ENCODE results near the gene NSRP1. TPM values are rescaled to one million over a fixed set of nuclear protein-coding genes. Genes with fewer than 3 reads are reported as not detected.
"Not testable (repeated sequence)": the region's sequence is repeated elsewhere in the genome, so short reads cannot be mapped to it uniquely, and the experiment has no call there.

Gene NSRP1
- total RNA-seq, 1 donor, result 7.8 TPM

DNA sequence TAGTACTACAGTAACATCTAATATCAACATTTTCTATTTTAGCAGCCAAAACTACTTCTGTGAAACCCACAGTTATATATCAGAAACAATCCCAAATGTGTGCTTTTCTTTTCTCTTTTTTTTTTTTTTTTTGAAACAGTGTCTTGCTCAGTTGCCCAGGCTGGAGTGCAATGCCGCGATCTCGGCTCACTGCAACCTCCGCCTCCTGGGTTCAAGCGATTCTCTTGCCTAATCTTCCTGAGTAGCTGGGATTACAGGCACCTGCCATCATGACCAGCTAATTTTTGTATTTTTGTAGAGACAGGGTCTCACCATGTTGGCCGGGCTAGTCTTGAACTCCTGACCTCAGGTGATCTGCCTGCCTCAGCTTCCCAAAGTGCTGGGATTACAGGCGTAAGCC lies 2.0 kb downstream of the NSRP1 start:
- not testable (repeated sequence) for DNase-seq (ENCODE audit: low read depth in 2 of 3, low spot score in 2 of 3)

GRCh38 chr17:30124273-30124796 lies 7.7 kb downstream of the NSRP1 start:
- DNase-seq (ENCODE audit: low read depth in 2 of 3, low spot score in 2 of 3), result no peak

- no peak for DNase-seq (ENCODE audit: low read depth in 2 of 3, low spot score in 2 of 3)
Observed at GRCh38 chr17:30130121-30130520, 13.5 kb downstream of the NSRP1 start.

GRCh38 chr17:30132615-30133014 lies 16.0 kb downstream of the NSRP1 start:
- no peak for DNase-seq (ENCODE audit: low read depth in 2 of 3, low spot score in 2 of 3)

DNA sequence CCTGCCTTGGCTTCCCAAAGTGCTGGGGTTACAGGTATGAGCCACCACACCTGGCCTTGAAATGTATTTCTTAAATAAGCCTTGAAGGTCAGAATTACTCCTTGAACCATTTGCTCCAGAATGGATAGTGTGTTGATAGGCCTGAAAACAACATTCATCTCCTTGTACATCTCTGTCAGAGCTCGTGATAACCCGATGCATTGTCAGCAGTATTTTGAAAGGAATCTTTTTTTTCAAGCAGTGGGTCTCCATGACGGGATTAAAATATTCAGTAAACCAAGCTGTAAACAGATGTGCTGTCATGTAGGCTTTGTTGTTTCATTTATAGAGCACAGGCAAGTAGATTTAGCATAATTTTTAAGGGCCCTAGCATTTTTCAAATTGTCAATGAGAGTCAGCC lies 16.6 kb downstream of the NSRP1 start:
- no peak for DNase-seq (ENCODE audit: low read depth in 2 of 3, low spot score in 2 of 3)

- DNase-seq (ENCODE audit: low read depth in 2 of 3, low spot score in 2 of 3), result no peak
Observed at GRCh38 chr17:30134551-30134950, 17.9 kb downstream of the NSRP1 start.

DNA sequence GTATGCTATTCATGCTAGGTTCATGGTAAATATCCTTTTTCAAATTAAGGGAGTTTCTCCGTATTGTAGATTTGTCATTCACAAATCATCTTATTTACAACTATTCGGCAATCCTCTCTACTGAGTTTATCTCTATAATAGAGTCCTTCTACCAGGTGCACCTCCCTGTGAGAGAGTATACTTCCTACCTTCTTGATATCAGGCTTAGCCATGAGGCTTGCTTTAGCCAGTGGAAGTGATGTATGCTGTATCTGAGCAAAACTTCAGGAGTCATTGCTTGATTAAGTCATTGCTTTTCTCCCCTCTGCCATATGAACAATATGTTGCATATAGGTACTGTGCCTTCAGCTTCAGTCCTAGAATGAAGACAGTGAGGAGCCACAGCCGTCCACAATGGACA lies 20.5 kb downstream of the NSRP1 start:
- no peak for DNase-seq (ENCODE audit: low read depth in 2 of 3, low spot score in 2 of 3)

DNA sequence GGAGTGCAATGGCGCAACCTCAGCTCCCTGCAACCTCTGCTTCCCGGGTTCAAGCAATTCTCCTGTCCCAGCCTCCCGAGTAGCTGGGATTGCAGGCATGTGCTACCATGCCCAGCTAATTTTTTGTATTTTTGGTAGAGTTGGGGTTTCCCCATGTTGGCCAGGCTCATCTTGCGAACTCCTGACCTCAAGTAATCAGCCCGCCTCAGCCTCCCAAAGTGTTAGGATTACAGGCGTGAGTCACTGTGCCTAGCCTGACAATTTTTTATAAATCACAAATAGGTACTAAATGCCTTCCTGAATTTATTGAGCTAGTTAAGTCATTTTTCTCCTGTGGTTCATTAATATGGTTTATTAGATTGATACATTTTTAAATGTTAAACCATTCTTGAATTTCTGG lies 31.2 kb downstream of the NSRP1 start:
- not testable (repeated sequence) for DNase-seq (ENCODE audit: low read depth in 2 of 3, low spot score in 2 of 3)

GRCh38 chr17:30148376-30148775 lies 31.8 kb downstream of the NSRP1 start:
- DNase-seq (ENCODE audit: low read depth in 2 of 3, low spot score in 2 of 3), result no peak

DNA sequence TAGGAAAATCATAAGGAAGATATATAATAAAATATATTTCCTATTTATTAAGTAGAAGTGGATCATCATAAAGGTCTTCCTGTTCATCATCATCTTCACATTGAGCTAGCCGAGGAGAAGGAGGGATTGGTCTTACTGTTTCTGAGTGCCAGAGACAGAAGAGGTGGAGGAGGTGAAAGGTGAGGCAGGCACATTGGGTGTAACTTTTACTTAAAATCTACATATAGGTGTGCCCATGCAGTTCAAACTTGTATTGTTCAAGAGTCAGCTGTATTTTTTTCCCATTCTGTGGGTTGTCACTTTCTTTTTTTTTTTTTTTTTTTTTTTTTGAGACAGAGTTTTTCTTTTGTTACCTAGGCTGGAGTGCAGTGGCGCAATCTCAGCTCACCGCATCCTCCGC lies 34.9 kb downstream of the NSRP1 start:
- DNase-seq (ENCODE audit: low read depth in 2 of 3, low spot score in 2 of 3), result no peak

- DNase-seq (ENCODE audit: low read depth in 2 of 3, low spot score in 2 of 3), result no peak
Observed at GRCh38 chr17:30153463-30153862, 36.8 kb downstream of the NSRP1 start.

- DNase-seq (ENCODE audit: low read depth in 2 of 3, low spot score in 2 of 3), result no peak
Observed at GRCh38 chr17:30155389-30155788, 38.8 kb downstream of the NSRP1 start.

GRCh38 chr17:30158896-30159625 lies 42.4 kb downstream of the NSRP1 start:
- DNase-seq (ENCODE audit: low read depth in 2 of 3, low spot score in 2 of 3), result no peak

- peak in 1 of 3 donors; percentile 25 for DNase-seq (ENCODE audit: low read depth in 2 of 3, low spot score in 2 of 3)
Observed at GRCh38 chr17:30160419-30161172, 44.0 kb downstream of the NSRP1 start.

DNA sequence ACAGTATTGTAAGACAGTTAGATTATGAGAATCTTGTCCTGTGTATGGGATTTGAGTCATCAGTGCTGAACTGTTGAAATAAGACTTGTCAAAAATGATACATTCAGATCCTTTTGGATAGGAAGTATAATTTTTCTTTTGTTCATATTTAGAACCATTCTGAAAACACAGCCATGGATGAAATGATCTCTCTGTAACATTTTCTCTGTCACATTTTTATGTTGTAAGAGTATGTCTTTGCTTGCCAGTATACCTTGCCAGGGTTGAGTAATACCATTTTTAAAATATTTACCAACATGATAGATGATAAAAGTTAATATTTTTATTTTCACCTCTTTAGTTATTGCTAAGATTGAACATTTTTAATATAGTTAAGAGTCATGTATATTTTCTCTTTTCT lies 45.0 kb downstream of the NSRP1 start:
- no peak for DNase-seq (ENCODE audit: low read depth in 2 of 3, low spot score in 2 of 3)

- DNase-seq (ENCODE audit: low read depth in 2 of 3, low spot score in 2 of 3), result no peak
Observed at GRCh38 chr17:30164531-30164930, 47.9 kb downstream of the NSRP1 start.

DNA sequence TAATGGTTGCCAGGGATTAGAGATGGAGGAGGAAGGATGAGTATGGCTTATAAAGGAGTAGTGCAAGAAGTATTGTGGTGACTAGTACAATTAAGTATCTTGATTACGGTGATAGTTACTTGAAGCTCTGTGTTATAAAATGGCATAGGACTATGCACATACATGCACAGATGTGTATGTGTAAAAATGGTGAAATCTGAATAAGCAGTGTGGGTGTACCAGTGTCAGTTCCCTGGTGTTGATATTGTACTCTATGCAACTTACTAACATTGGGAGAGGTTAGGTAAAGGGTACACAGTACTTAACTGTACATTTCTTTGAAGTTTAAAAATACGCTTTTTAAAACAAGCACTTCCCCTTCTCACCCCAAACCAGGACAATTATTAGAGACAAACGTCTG lies 48.5 kb downstream of the NSRP1 start:
- DNase-seq (ENCODE audit: low read depth in 2 of 3, low spot score in 2 of 3), result no peak

DNA sequence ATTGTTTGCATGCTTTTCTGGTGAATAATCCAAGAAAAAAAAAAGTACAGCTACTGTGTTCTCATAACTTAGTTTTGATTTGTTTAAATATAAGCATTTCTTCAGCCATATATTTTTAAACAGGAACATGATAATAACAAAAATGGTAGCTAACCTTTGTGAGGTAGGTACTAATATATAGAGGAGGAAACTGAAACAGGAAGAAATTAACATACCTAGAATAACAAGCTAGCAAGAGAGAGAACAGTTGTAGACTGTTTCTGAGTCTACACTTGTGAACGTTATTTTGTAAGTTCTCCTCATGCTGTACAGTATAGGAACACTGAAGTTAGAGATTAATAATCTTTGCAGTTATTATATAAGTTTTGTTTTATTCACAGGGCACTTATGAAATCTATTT lies 49.3 kb downstream of the NSRP1 start:
- no peak for DNase-seq (ENCODE audit: low read depth in 2 of 3, low spot score in 2 of 3)

DNA sequence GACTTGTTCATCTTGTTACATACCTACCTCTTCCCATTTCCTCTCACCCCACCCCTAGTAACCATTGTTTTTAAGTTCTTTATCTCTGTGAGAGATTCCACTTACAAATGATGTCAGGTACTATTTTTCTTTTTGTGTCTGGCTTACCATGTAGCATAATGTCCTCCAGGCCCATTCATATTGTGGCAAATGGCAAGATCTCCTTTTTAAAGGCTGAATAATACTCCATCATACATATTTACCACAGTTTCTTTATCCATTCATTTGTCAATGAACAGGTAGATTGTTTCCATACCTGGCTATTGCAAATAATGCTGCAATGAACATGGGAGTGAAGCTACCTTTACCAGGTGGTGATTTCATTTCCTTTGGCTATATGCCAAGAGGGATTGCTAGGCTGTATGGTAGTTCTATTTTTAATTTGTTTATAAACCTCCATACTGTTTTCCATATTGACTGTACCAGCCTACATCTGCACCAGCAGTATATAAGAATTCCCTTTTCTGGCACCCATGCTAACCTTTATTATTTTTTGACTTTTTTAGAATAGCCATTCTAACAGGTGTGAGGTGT lies 53.9 kb downstream of the NSRP1 start:
- no peak for DNase-seq (ENCODE audit: low read depth in 2 of 3, low spot score in 2 of 3)

DNA sequence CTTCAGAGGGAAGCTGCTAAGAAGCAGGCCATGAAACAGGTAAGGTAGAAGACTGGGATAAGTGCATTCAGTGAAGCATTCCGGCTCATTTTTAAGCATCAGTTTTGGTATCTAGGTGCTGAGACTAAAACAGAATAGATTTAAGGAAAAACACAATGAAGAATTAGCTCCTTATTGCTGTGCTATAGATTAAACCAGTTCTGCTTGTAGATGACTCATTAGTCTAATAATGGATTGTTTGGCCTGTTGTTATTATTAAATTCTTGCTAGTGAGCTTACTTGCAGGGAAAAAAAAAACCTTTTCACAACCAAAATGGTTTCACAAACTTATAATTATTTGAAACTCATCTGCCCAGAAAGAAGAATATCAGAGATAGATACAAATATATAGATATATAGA lies 55.9 kb downstream of the NSRP1 start:
- DNase-seq (ENCODE audit: low read depth in 2 of 3, low spot score in 2 of 3), result no peak

GRCh38 chr17:30173649-30174048 lies 57.0 kb downstream of the NSRP1 start:
- no peak for DNase-seq (ENCODE audit: low read depth in 2 of 3, low spot score in 2 of 3)

DNA sequence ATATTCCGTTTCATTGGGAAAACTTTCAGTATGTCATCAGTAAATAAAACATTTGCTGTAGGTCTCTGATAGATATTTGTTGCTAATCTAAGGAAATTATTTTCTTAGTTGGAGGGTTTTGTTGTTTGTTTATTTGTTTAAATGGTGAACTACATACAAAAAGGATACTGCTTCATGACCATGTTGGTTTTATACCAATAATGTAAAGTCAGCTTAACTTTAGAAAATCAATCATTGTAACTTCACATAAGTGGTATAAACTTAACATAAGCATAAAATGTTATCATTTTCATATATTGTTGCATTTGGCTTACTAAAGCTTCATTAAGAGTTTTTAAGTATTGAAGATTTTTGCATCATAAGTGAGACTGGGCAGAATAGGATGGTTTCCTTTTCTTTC lies 57.9 kb downstream of the NSRP1 start:
- no peak for DNase-seq (ENCODE audit: low read depth in 2 of 3, low spot score in 2 of 3)
